Skeletal muscle tissue (tissue), 4 donors: ENCODE results near the gene VGLL4. TPM values are rescaled to one million over a fixed set of nuclear protein-coding genes. Genes with fewer than 3 reads are reported as not detected.

ENCODE experiments used
- H3K27ac ChIP-seq: one replicate; pipeline ENCODE4 v1.7.0; 2013; ENCODE audit warnings: mild to moderate bottlenecking, low read depth, low read length, inconsistent platforms
- H3K27me3 ChIP-seq, 3 donors: one replicate each; pipeline ENCODE4 v1.7.0; 2013; ENCODE audit warnings: low read length in 3 of 3; ENCODE audit not compliant: control insufficient read depth in 3 of 3, insufficient read depth in 3 of 3
- H3K36me3 ChIP-seq, 3 donors: one replicate each; pipeline ENCODE4 v1.7.0; 2013; ENCODE audit warnings: low read length in 3 of 3; ENCODE audit not compliant: control insufficient read depth in 3 of 3, insufficient read depth in 3 of 3
- H3K4me1 ChIP-seq, 3 donors: one replicate each; pipeline ENCODE4 v1.7.0; 2013; ENCODE audit warnings: low read length in 3 of 3, mild to moderate bottlenecking in 3 of 3; ENCODE audit not compliant: control insufficient read depth in 3 of 3, insufficient read depth in 3 of 3
- H3K4me3 ChIP-seq, 3 donors: one replicate each; pipeline ENCODE4 v1.7.0; 2013; ENCODE audit warnings: low read length in 3 of 3
- H3K9ac ChIP-seq, 3 donors: one replicate each; pipeline ENCODE4 v1.7.0; 2013; ENCODE audit warnings: low read length in 3 of 3, mild to moderate bottlenecking in 3 of 3, moderate library complexity in 2 of 3, low read depth in 1 of 3
- H3K9me3 ChIP-seq, 3 donors: one replicate each; pipeline ENCODE4 v1.7.0; 2013; ENCODE audit warnings: low read length in 3 of 3; ENCODE audit not compliant: control insufficient read depth in 3 of 3
- total RNA-seq: library from RNA; depleted of rRNA; stranded (reverse); fragments of >200 nt; gene quantifications from one replicate; pipeline ENCODE4 v1.2.3, GENCODE V29; 2014
- donor health status: Osteomylitis.

Gene VGLL4
- total RNA-seq, 1 donor from 2014 or later = 53.8 TPM

DNA sequence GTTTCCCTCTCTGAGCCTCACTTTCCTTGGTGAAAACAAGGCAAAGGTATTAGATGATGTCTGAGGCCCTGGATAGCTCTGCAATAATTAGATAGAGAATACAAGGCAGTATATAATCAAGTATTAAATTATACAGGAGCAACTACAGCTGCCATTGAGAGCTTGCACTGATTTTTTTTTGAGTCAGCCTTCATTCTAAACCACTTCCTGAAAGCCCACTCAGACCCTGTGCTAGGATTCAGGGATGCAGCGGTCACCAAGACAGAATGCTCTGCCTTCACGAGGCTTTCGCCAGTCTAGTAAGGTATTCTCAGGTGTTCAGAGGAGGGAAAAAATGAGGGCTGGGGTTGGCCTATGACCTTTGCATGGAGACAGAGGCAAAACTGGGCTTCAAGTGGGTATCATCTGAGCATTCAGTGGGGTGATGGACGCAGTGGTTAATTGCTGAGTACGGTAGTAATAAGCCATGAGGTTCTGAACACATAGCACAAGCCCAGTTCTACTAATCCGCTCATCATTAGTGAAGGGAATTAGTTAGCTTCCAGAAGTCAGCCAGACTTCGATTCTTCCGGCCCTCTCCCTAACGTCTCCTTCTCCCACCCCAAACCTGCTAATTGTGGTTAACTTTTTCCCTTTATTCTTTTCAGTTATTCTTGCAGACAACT lies 3.6 kb downstream of the VGLL4 start:
- Histone ChIP-seq H3K9me3 (no peaks in the 10 kb centered on the region), H3K4me1 (peaks cover 48 to 55% (median 48%) of the 10 kb centered on the region in 3 donors), H3K27me3 (no peaks in the 10 kb centered on the region), H3K9ac (peak overlapping the region; percentile 59 to 66 (median 61)), H3K27ac (peak overlapping the region; percentile 98), H3K36me3 (no peaks in the 10 kb centered on the region), H3K4me3 (peak overlapping the region; percentile 13 to 98 (median 94))

GRCh38 chr3:11638495-11639358 lies 5.0 kb downstream of the VGLL4 start:
- Histone ChIP-seq H3K27me3 (no peaks in the 10 kb centered on the region), H3K4me3 (peak overlapping the region; percentile 60 to 94 (median 68)), H3K9me3 (no peaks in the 10 kb centered on the region), H3K27ac (peak overlapping the region; percentile 98), H3K4me1 (peaks cover 60 to 66% (median 61%) of the 10 kb centered on the region in 3 donors), H3K9ac (peak overlapping the region; percentile 47 to 66 (median 61)), H3K36me3 (no peaks in the 10 kb centered on the region)

DNA sequence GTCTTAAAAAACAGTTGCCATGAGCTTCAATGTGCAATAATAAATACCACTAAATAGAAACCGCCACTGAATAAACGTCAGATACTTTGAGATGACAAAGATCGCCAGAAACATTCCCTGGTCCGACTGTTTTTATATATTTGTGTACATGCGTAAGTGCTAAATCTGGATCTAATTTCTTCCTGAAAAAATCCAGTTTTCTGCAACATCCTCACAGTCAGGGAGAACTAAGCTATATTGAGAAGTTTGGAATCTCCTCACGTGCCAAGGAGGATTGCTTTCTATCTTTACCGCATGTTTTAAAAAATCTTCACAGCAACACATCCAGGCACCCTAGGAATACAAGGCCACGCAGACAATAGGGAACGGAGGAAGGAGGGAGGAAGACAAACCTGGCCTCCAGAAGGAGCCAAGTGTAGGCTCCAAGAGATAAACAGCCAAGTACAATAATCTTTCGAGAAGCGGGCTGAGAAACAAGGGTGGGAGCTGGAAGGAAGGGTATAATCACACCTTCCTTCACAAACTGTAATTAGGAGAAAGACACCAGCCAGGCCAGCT lies 5.7 kb downstream of the VGLL4 start:
- peaks cover 63 to 69% (median 65%) of the 10 kb centered on the region in 3 donors for H3K4me1 ChIP-seq
- peak overlapping the region; percentile 61 to 66 (median 63) for H3K9ac ChIP-seq
- peak overlapping the region; percentile 98 for H3K27ac ChIP-seq

GRCh38 chr3:11636394-11636770 lies 7.3 kb downstream of the VGLL4 start:
- peaks cover 74 to 78% (median 76%) of the 10 kb centered on the region in 3 donors for H3K4me1 ChIP-seq
- H3K27me3 ChIP-seq = no peaks in the 10 kb centered on the region
- H3K4me3 ChIP-seq = peak overlapping the region in 1 of 3 donors; percentile 14
- H3K36me3 ChIP-seq = no peaks in the 10 kb centered on the region
- no peak overlapping the region for H3K9ac ChIP-seq
- no peak overlapping the region for H3K27ac ChIP-seq
- H3K9me3 ChIP-seq = no peaks in the 10 kb centered on the region

More for the DNA sequence above, 5.7 kb downstream of the VGLL4 start:
- H3K9me3 ChIP-seq = no peaks in the 10 kb centered on the region
- no peaks in the 10 kb centered on the region for H3K27me3 ChIP-seq
- H3K36me3 ChIP-seq = no peaks in the 10 kb centered on the region
- peak overlapping the region; percentile 60 to 94 (median 68) for H3K4me3 ChIP-seq

DNA sequence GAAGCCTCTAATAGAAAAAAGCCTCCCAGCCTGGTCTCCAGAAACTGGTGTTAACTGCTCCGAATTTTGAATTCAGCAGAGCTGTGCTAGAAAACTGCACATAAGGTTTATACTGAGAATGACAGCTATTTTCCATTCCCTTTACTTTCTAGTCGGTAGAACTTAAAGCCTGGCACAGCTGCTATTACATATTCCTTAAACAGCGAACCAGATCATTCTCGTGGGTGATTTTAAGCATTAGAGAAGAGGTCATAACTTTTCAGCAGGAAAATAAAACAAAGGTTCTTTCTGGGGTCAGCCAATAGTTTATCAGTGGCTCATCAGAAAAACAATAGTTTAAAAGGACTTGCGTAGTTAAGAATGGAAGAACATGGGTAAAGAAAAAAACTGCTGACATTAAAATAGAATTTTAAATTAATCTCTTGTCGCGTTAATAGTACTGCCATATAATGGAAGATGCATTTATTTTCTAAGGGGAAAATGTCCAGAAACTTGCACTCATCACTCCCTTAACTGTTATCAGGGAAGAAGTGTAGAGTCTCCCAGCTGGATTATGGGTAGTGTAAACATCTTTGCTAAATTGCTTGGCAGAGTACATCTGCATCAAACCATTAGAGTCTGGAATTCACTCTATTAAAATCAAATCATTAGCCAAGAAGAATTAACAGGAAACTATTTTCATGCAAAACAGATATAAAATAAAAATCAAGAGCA lies 7.9 kb downstream of the VGLL4 start:
- Histone ChIP-seq H3K4me1 (peaks cover 74 to 76% (median 76%) of the 10 kb centered on the region in 3 donors), H3K36me3 (no peaks in the 10 kb centered on the region), H3K9ac (peak overlapping the region in 1 of 3 donors; percentile 3), H3K27ac (no peak overlapping the region), H3K4me3 (peak overlapping the region in 1 of 3 donors; percentile 14), H3K27me3 (no peaks in the 10 kb centered on the region), H3K9me3 (no peaks in the 10 kb centered on the region)

DNA sequence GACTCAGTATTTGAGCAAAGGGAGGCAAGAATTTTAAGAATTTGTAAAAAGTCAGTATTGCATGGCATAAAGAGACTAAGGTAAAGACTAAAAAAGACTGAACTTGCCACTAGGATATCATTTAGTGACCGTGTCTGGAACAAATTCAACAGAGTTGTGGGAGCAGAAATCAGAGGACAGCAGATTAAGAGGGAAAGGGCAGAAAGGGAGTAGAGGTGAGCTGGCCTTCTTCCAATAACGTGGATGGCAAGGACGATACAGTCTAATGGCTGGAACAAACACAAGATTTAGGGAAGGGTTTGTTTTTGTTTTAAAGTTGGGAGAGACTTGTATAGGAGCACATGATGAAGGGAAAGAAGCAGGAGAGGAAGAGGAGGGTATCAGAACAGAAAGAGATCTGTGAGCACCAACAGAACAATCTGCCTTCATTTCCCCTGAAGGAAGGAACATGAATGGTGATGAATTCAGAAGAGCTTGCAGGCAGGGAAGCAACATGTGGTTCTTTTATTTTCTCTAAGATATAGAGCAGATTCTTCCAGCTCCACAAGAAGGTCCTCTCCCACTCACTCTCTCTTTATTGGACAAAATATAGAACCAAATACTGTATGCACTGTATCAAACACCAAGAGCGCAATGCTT lies 8.6 kb downstream of the VGLL4 start:
- Histone ChIP-seq H3K36me3 (no peaks in the 10 kb centered on the region), H3K9ac (no peak overlapping the region), H3K27ac (no peak overlapping the region)

DNA sequence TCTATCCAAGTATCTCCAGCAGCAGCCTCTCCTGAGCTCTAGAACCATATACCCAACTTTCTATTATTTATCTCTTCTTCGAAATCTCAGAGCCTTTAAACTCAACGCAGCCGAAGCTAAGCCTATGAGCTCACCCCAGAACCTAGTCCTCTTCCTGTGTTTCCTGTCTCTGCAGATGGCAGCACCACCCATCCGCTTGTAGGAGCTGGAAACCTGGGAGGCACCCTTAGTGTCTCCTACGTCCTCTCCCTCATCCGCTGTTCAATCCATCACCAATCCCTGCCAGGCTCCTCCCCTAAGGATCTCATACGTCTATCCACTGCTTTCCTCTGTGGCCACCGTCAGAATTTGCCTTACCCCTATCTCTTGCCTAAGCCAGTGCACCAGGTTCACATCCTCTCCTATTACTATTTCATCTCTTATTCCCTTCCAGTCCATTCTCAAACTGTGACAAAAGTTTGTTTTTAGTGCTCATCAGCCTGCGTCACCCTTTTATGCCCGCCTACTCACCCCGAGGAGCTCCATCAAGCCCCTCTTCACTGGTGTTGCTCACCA lies 9.6 kb downstream of the VGLL4 start:
- Histone ChIP-seq H3K27ac (peak overlapping the region; percentile 5), H3K27me3 (no peaks in the 10 kb centered on the region), H3K9ac (no peak overlapping the region), H3K9me3 (no peaks in the 10 kb centered on the region), H3K4me1 (peaks cover 62 to 64% (median 62%) of the 10 kb centered on the region in 3 donors), H3K36me3 (no peaks in the 10 kb centered on the region), H3K4me3 (no peak overlapping the region)

More for the DNA sequence above, 8.6 kb downstream of the VGLL4 start:
- Histone ChIP-seq H3K27me3 (no peaks in the 10 kb centered on the region), H3K4me1 (peaks cover 69 to 70% (median 69%) of the 10 kb centered on the region in 3 donors), H3K4me3 (no peak overlapping the region), H3K9me3 (no peaks in the 10 kb centered on the region)

DNA sequence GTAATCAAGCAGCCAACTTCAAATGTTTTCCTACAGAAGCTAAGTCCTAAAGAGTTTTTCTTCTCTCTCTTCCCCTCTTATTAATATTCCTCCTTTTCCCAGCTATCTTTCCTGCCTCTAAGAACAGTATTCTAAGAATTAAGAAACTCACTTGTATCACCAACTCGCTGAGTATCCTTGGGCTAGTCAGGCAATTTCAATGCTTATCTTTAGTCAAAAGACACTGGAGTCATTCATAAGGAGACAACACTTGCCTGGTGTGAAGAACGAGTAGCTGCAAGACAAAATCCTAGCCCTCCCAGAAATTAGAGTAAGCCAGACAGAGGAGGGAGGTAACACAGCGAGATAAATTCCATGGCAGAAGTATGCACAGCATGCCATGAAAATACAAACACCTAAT lies 10.7 kb downstream of the VGLL4 start:
- H3K27me3 ChIP-seq = no peaks in the 10 kb centered on the region
- peak overlapping the region; percentile 14 for H3K27ac ChIP-seq
- H3K36me3 ChIP-seq = no peaks in the 10 kb centered on the region
- H3K4me3 ChIP-seq = no peak overlapping the region
- H3K4me1 ChIP-seq = peaks cover 50 to 52% (median 50%) of the 10 kb centered on the region in 3 donors
- H3K9me3 ChIP-seq = no peaks in the 10 kb centered on the region
- H3K9ac ChIP-seq = peak overlapping the region in 1 of 3 donors; percentile 51

DNA sequence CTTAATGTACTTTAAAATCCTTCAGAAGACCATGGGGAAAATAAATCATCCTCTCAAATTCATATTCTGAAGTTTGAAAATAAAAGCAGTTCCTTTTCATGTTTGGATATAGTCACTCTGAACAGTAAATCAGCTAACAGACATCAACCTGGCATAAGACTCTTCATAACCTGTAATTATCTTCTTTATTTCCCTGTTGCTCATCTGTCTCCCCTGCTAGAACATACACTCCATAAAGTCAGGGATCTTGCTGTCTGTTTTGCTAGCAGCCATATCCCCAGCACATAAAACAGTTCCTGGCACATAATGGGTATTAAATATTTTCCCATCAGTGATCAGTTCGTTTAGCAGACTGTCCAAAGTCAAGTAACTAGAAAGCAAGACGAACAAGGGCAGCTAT lies 11.2 kb downstream of the VGLL4 start:
- Histone ChIP-seq H3K4me1 (peaks cover 46 to 50% (median 48%) of the 10 kb centered on the region in 3 donors), H3K9me3 (no peaks in the 10 kb centered on the region), H3K9ac (peak overlapping the region in 1 of 3 donors; percentile 51), H3K36me3 (no peaks in the 10 kb centered on the region), H3K27me3 (no peaks in the 10 kb centered on the region), H3K4me3 (no peak overlapping the region), H3K27ac (peak overlapping the region; percentile 14)
